H1 (cell line): ENCODE data around the gene TK1. TPM values are rescaled to one million over a fixed set of nuclear protein-coding genes. Genes with fewer than 3 reads are reported as not detected.
A peak's percentile ranks its signal among the peaks of the same experiment; 100 is the strongest.

Experiments
- ASH2L ChIP-seq: fragments of 200-600, 300-600 bp; sonication (generic); IDR thresholded peaks from one replicate; pipeline ENCODE4 v1.7.1; 2017; ENCODE audit warnings: low read length
- BACH1 ChIP-seq: IDR thresholded peaks from 2 replicates; pipeline ENCODE4 v1.6.1; 2012; ENCODE audit warnings: low read length, improper control_type of control experiment
- CHD2 ChIP-seq: IDR thresholded peaks from 2 replicates; pipeline ENCODE4 v1.6.1; 2012; ENCODE audit warnings: low read length, improper control_type of control experiment
- CREB1 ChIP-seq: IDR thresholded peaks from 2 replicates; pipeline ENCODE4 v1.6.1; 2012; ENCODE audit warnings: inconsistent platforms
- CTBP2 ChIP-seq: IDR thresholded peaks from 2 replicates; pipeline ENCODE4 v1.7.0; 2011; ENCODE audit warnings: borderline replicate concordance, mild to moderate bottlenecking, moderate library complexity, mixed read lengths, low read length; ENCODE audit not compliant: insufficient read depth, insufficient read length
- CTCF ChIP-seq, 3 experiments: IDR thresholded peaks; 1 replicate in 2 of 3; 2 replicates in 1 of 3; pipeline versions ENCODE4 v1.5.1 to v1.6.1; 2011; ENCODE audit warnings: low read length in 3 of 3, mild to moderate bottlenecking in 3 of 3, inconsistent platforms in 2 of 3, low read depth in 1 of 3, moderate library complexity in 1 of 3; ENCODE audit not compliant: insufficient read depth in 1 of 3; ENCODE audit errors: control extremely low read depth in 1 of 3
- E2F6 ChIP-seq: IDR thresholded peaks from 2 replicates; pipeline ENCODE4 v1.6.1; 2012; ENCODE audit warnings: inconsistent platforms
- GABPA ChIP-seq: IDR thresholded peaks from 2 replicates; pipeline ENCODE4 v1.6.1; 2011; ENCODE audit warnings: mild to moderate bottlenecking, low read length, moderate library complexity, borderline replicate concordance; ENCODE audit not compliant: insufficient read depth
- HDAC2 ChIP-seq, 2 experiments: fragments of 300-600 bp in 1 of 2; sonication (generic) in 1 of 2; IDR thresholded peaks; 2 replicates each; pipeline ENCODE4 v1.6.1; 2011 to 2012; ENCODE audit warnings: low read depth in 2 of 2, low read length in 2 of 2, mild to moderate bottlenecking in 2 of 2, moderate library complexity in 2 of 2, borderline replicate concordance in 1 of 2, inconsistent platforms in 1 of 2
- NRF1 ChIP-seq: IDR thresholded peaks from 2 replicates; pipeline ENCODE4 v1.6.1; 2011; ENCODE audit warnings: mild to moderate bottlenecking, low read depth, low read length, improper control_type of control experiment
- PHF8 ChIP-seq: fragments of 200-600 bp; sonication (generic); conservative IDR thresholded peaks from 2 replicates; pipeline ENCODE4 v1.7.1; 2012; ENCODE audit warnings: low read depth, mild to moderate bottlenecking, inconsistent platforms, low read length, moderate library complexity
- POLR2A ChIP-seq, 2 experiments: IDR thresholded peaks; 1 replicate in 1 of 2; 2 replicates in 1 of 2; pipeline ENCODE4 v1.6.1; 2011; ENCODE audit warnings: low read depth in 2 of 2, low read length in 2 of 2, mild to moderate bottlenecking in 2 of 2; ENCODE audit errors: control extremely low read depth in 1 of 2
- POU5F1 ChIP-seq: IDR thresholded peaks from 2 replicates; pipeline ENCODE4 v1.6.1; 2011; ENCODE audit warnings: low read depth, mild to moderate bottlenecking, low read length, moderate library complexity
- RAD21 ChIP-seq, 2 experiments: IDR thresholded peaks in 1 of 2; conservative IDR thresholded peaks in 1 of 2; 2 replicates each; pipeline ENCODE4 v1.6.1; 2011; ENCODE audit warnings: low read depth in 2 of 2, low read length in 2 of 2, improper control_type of control experiment in 1 of 2, inconsistent platforms in 1 of 2, mild to moderate bottlenecking in 1 of 2, moderate library complexity in 1 of 2
- RNF2 ChIP-seq: fragments of 200-900, 300-1000 bp; sonication (generic); IDR thresholded peaks from 2 replicates; pipeline ENCODE4 v1.7.1; 2016; ENCODE audit warnings: borderline replicate concordance, low read depth, mild to moderate bottlenecking, antibody characterized with exemption, low read length; ENCODE audit not compliant: poor library complexity, severe bottlenecking; ENCODE audit errors: missing control alignments
- SIX5 ChIP-seq: IDR thresholded peaks from 2 replicates; pipeline ENCODE4 v1.6.1; 2011; ENCODE audit warnings: mild to moderate bottlenecking, low read depth, low read length
- SP1 ChIP-seq: IDR thresholded peaks from 2 replicates; pipeline ENCODE4 v1.6.1; 2011; ENCODE audit warnings: low read depth, low read length
- SRF ChIP-seq: IDR thresholded peaks from 2 replicates; pipeline ENCODE4 v1.6.1; 2011; ENCODE audit warnings: mild to moderate bottlenecking, low read depth, low read length, moderate library complexity
- SUZ12 ChIP-seq: fragments of 200-600 bp; sonication (generic); IDR thresholded peaks from 2 replicates; pipeline ENCODE4 v1.6.1; 2012; ENCODE audit warnings: mild to moderate bottlenecking, inconsistent platforms, low read length, moderate library complexity, mixed read lengths
- TBP ChIP-seq: IDR thresholded peaks from 2 replicates; pipeline ENCODE4 v1.6.1; 2011; ENCODE audit warnings: low read depth, low read length, improper control_type of control experiment
- TEAD4 ChIP-seq: IDR thresholded peaks from 2 replicates; pipeline ENCODE4 v1.6.1; 2012; ENCODE audit warnings: low read depth, low read length, inconsistent platforms, mixed read lengths
- polyA plus RNA-seq, 7 experiments: library from polyadenylated mRNA; depleted of rRNA in 3 of 7; stranded (reverse) in 5 of 7; unstranded in 2 of 7; fragments of >200 nt in 5 of 7; fragments of 200-250 nt in 2 of 7; gene quantifications; 1 replicate in 5 of 7; 2 replicates in 1 of 7; 4 replicates in 1 of 7; pipeline versions ENCODE4 v1.2.1 to v1.2.3, GENCODE V29; 2011 to 2013; ENCODE audit warnings: missing spikeins in 2 of 7, mixed read lengths in 2 of 7
- total RNA-seq: library from RNA; stranded (reverse); fragmentation: NEBNext Ultra II Directional; extraction: Animal tissue kit (Norgen Biotek cat#: 25700); gene quantifications from 2 replicates; pipeline ENCODE4 v1.2.1, GENCODE V29; 2021

Gene TK1
- total and polyA plus RNA-seq, 2 of the 8 experiments (the other 6 are each of a cell fraction or from before 2014, with no cell fraction given), result 66.9 to 147 TPM

- TF ChIP-seq HDAC2 (IDR thresholded peaks at IDR 0.05; ENCODE audit: borderline replicate concordance in 1 of 2, low read depth in 2 of 2, low read length in 2 of 2), result peak; percentile 55 to 98; a peak in 3 of 4 replicates
- peak; percentile 70 for TF ChIP-seq CHD2
- no peak for TF ChIP-seq RNF2
- no peak for TF ChIP-seq GABPA
- TF ChIP-seq TBP, result peak; percentile 67; the same call in 1 of the 2 replicates
- no peak for TF ChIP-seq CTCF (IDR thresholded peaks at IDR 0.05; ENCODE audit: control extremely low read depth in 1 of 3, insufficient read depth in 1 of 3, low read depth in 1 of 3, low read length in 3 of 3)
- TF ChIP-seq BACH1, result peak; percentile 23; the same call in 1 of the 2 replicates
- peak; percentile 41; the same call in 1 of the 2 replicates for TF ChIP-seq TEAD4
- TF ChIP-seq PHF8, result peak; percentile 61
- no peak for TF ChIP-seq NRF1
- peak; percentile 60 for TF ChIP-seq SP1
- no peak for TF ChIP-seq SUZ12
- peak; percentile 51 for TF ChIP-seq ASH2L
- peak in 1 of 2 experiments; percentile 53; a peak in 1 of 3 replicates for TF ChIP-seq POLR2A (IDR thresholded peaks at IDR 0.05; ENCODE audit: control extremely low read depth in 1 of 2, low read depth in 2 of 2, low read length in 2 of 2)
- TF ChIP-seq SIX5, result peak; percentile 75
- TF ChIP-seq E2F6, result peak; percentile 85
- peak in 1 of 2 experiments; percentile 1; a peak in 1 of 4 replicates for TF ChIP-seq RAD21 (IDR thresholded peaks at IDR 0.05 in 1 of 2, conservative IDR thresholded peaks at IDR 0.05 in 1 of 2; ENCODE audit: low read depth in 2 of 2, low read length in 2 of 2)
- TF ChIP-seq SRF, result no peak; the same call in 1 of the 2 replicates
- TF ChIP-seq CREB1, result peak; percentile 53; the same call in 1 of the 2 replicates
- TF ChIP-seq CTBP2, result no peak
- TF ChIP-seq POU5F1, result no peak
Observed at GRCh38 chr17:78214016-78214705, 27.3 kb upstream of the TK1 start, which contains the start of gene BIRC5 (continued).
